ENCODE results near the gene CEPT1. TPM values are rescaled to one million over a fixed set of nuclear protein-coding genes. Genes with fewer than 3 reads are reported as not detected.
A peak's percentile ranks its signal among the peaks of the same experiment; 100 is the strongest.

CEPT1 gene
- total RNA-seq, 4 donors from 2014 or later, result 32.2 to 53.8 (median 51.7) TPM

- intact Hi-C loops (cut with DNase I), result no loop called here
- peaks cover 3 to 13% of the 10 kb centered on the region in 2 donors for H3K36me3 ChIP-seq
- H3K4me1 ChIP-seq, result peaks cover 10 to 25% of the 10 kb centered on the region in 2 donors
- no peaks in the 10 kb centered on the region for H3K9me3 ChIP-seq
- no peak overlapping the region for H3K27ac ChIP-seq
- no peak for DNase-seq
- WGBS, 2 donors, result 83 to 96% methylated on average over 4 to 6 of the region's 6 CpGs
- TF ChIP-seq POLR2A (IDR thresholded peaks at IDR 0.05) (no peak), CTCF (IDR thresholded peaks at IDR 0.05) (no peak)
- no peak overlapping the region for H3K4me3 ChIP-seq (replicated peaks in 1 of 3)
- no peaks in the 10 kb centered on the region for H3K27me3 ChIP-seq
Measured at GRCh38 chr1:111197598-111198284, 57.7 kb downstream of the CEPT1 start.

- no peaks in the 10 kb centered on the region for H3K27me3 ChIP-seq
- WGBS, 2 donors, result 93 to 96% methylated on average over 5 of the region's 5 CpGs
- no peaks in the 10 kb centered on the region for H3K9me3 ChIP-seq
- intact Hi-C loops (cut with DNase I), result no loop called here
- H3K27ac ChIP-seq, result no peak overlapping the region
- H3K4me1 ChIP-seq, result peaks cover 15 to 29% of the 10 kb centered on the region in 2 donors
- no peak overlapping the region for H3K4me3 ChIP-seq (replicated peaks in 1 of 3)
- no peak for TF ChIP-seq CTCF (IDR thresholded peaks at IDR 0.05)
- no peak for TF ChIP-seq POLR2A (IDR thresholded peaks at IDR 0.05)
- peaks cover 3 to 13% of the 10 kb centered on the region in 2 donors for H3K36me3 ChIP-seq
- no peak for DNase-seq
Measured at GRCh38 chr1:111198836-111199235, 58.8 kb downstream of the CEPT1 start.

- H3K27ac ChIP-seq, result no peak overlapping the region
- 91 to 92% methylated on average over 3 of the region's 3 CpGs for WGBS, 2 donors
- H3K36me3 ChIP-seq, result peaks cover 3 to 13% of the 10 kb centered on the region in 2 donors
- DNase-seq, result no peak
- intact Hi-C loops (cut with DNase I), result no loop called here
- H3K27me3 ChIP-seq, result no peaks in the 10 kb centered on the region
- no peaks in the 10 kb centered on the region for H3K9me3 ChIP-seq
- TF ChIP-seq POLR2A (IDR thresholded peaks at IDR 0.05) (no peak), CTCF (IDR thresholded peaks at IDR 0.05) (no peak)
- peaks cover 15 to 25% of the 10 kb centered on the region in 2 donors for H3K4me1 ChIP-seq
- no peak overlapping the region for H3K4me3 ChIP-seq (replicated peaks in 1 of 3)
Measured at GRCh38 chr1:111199329-111199728, 59.3 kb downstream of the CEPT1 start.

GRCh38 chr1:111199881-111200801 lies 60.1 kb downstream of the CEPT1 start, which contains the start of gene DENND2D:
Gene DENND2D (minus strand): TSS chr1:111200646. CDS start chr1:111200459, 187 bp downstream.
- Histone ChIP-seq H3K27me3 (no peaks in the 10 kb centered on the region), H3K36me3 (peaks cover 3 to 13% of the 10 kb centered on the region in 2 donors), H3K27ac (peak within 1 kb of the TSS in 2 of 3 donors; percentile 15 to 38), H3K4me1 (peaks cover 21 to 32% of the 10 kb centered on the region in 2 donors), H3K9me3 (no peaks in the 10 kb centered on the region), H3K4me3 (replicated peaks in 1 of 3) (no peak within 1 kb of the TSS)
- WGBS, 2 donors, result 81 to 89% methylated on average over 16 to 17 of the region's 17 CpGs
- peak; percentile 54 to 65 for DNase-seq
- intact Hi-C loops (cut with DNase I), result no loop called here
- no peak for TF ChIP-seq CTCF (IDR thresholded peaks at IDR 0.05)
- TF ChIP-seq POLR2A (IDR thresholded peaks at IDR 0.05), result no peak

All from thyroid gland (tissue), 4 donors.